Activated CD4-positive, CD25-positive, alpha-beta regulatory T cell treated with anti-CD3 and anti-CD28 coated beads, Interleukin-2, amount 50 U/mL, for 16 hours (primary cell): ENCODE results near the gene TRMO.

Experiments
- DNase-seq: peaks from one replicate; pipeline ENCODE4 v3.0.0-alpha.2; 2020; ENCODE audit warnings: low read depth, low spot score

Gene TRMO

GRCh38 chr9:97938081-97938644, 15.9 kb upstream of the TRMO start, which contains the start of gene HEMGN:
HEMGN (minus strand) TSS chr9:97938172; CDS start chr9:97938136, 36 bp downstream.
- DNase-seq: no peak

GRCh38 chr9:97936998-97937397, 14.7 kb upstream of the TRMO start:
- no peak for DNase-seq

GRCh38 chr9:97935276-97935675, 13.0 kb upstream of the TRMO start:
- no peak for DNase-seq

GRCh38 chr9:97934321-97935115, 12.2 kb upstream of the TRMO start:
- no peak for DNase-seq

GRCh38 chr9:97933297-97933998, 11.1 kb upstream of the TRMO start:
- no peak for DNase-seq

- DNase-seq: no peak
Measured at GRCh38 chr9:97930972-97931371, 8.7 kb upstream of the TRMO start.

GRCh38 chr9:97928986-97929604, 6.8 kb upstream of the TRMO start:
- DNase-seq: no peak

- no peak for DNase-seq
Measured at GRCh38 chr9:97925497-97926334, 3.4 kb upstream of the TRMO start.

- no peak for DNase-seq
Measured at GRCh38 chr9:97924386-97924785, 2.1 kb upstream of the TRMO start.

GRCh38 chr9:97923529-97924108, 1.3 kb upstream of the TRMO start:
- DNase-seq: peak; percentile 67

- no peak for DNase-seq
Measured at GRCh38 chr9:97919217-97919813, 3.0 kb downstream of the TRMO start.

- no peak for DNase-seq
Measured at GRCh38 chr9:97918611-97919010, 3.7 kb downstream of the TRMO start.

GRCh38 chr9:97911970-97912369, 10.3 kb downstream of the TRMO start:
- no peak for DNase-seq

- DNase-seq: no peak
Measured at GRCh38 chr9:97911528-97911927, 10.8 kb downstream of the TRMO start.

- DNase-seq: no peak
Measured at GRCh38 chr9:97910357-97910756, 11.9 kb downstream of the TRMO start.

- DNase-seq: no peak
Measured at GRCh38 chr9:97908705-97909104, 13.6 kb downstream of the TRMO start.

GRCh38 chr9:97907632-97908031, 14.7 kb downstream of the TRMO start:
- DNase-seq: no peak

GRCh38 chr9:97907046-97907445, 15.3 kb downstream of the TRMO start:
- DNase-seq: no peak

GRCh38 chr9:97906236-97906831, 16.0 kb downstream of the TRMO start:
- no peak for DNase-seq

GRCh38 chr9:97905228-97905627, 17.1 kb downstream of the TRMO start:
- DNase-seq: no peak
